Stimulated activated CD8-positive, alpha-beta memory T cell treated with anti-CD3 and anti-CD28 coated beads, Interleukin-4, amount 100 ng/mL, for 1 hour (primary cell): Measurements from ENCODE around the gene RBMX.

Source experiments
- DNase-seq, 2 donors: peaks; one replicate each; pipeline ENCODE4 v3.0.0-alpha.2; 2020; ENCODE audit warnings: low read depth in 2 of 2, low spot score in 1 of 2

Gene RBMX

DNA sequence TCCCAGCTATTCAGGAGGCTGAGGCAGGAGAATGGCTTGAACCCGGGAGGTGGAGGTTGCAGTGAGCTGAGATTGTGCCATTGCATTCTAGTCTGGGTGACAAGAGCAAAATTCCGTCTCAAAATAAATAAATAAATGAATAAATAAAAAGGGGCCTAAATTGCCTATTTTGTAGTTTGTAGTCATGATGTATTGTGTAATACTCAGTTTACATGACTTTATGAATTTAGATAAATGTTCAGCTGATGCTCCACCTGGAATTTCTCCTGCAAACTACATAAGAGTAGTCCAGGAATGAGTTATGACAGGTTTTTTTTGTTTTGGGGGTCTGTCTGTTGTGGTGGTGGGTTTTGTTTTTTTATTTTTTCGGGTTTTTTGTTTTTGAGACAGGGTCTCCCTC, 31.1 kb downstream of the RBMX start:
- DNase-seq: no peak

DNA sequence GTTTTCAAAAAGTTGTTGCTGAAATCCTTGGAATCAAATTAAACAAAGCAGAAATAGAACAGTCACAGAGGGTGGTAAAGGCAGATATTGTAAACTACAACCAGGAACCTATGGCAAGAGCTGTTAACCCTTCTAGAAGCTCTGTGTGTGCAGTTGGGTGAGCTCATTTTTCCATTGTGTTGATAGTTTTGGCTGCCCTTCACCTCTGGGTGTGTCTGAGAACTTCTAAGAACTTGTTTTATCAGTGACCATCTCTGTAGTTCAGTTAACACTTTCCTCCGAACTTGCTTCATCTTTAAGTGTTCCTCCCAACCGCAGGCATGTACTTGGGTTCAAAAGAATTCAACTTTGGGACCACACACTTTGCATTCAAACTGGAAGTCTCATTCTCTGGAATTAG, 32.7 kb downstream of the RBMX start:
- no peak for DNase-seq

DNA sequence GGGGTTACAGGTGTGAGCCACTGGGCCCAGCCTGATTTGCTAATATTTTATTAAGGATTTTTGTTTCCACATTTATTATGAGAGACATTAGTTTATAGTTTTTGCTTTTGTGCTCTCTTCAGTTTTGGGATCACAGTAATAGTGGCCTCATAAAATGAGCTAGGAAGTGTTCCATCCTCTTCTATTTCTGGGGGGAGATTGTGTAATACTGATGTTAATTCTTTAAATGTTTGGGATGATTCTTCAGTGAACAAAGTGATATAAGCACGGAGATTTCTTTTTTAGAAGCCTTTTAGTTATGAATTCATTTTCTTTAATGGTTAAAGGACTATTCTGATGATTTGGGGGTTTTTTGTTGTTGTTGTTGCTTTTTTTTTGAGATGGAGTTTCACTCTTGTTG, 41.3 kb downstream of the RBMX start:
- DNase-seq: no peak

DNA sequence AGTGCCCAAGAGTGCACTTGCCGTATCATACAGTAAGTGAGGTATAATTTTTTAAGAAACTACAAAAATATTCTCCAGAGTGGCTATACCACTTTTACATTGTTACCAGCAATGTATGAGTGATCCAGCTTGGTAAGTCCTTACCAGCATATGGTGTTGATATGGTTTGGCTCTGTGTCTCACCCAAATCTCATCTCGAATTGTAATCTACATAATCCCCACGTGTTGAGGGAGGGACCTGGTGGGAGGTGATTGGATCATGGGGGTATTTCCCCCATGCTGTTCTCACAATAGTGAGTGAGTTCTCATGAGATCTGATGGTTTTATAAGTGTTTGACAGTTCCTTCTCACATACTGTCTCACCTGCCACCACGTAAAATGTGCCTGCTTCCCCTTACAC, 44.8 kb downstream of the RBMX start:
- no peak for DNase-seq

GRCh38 chrX:136829413-136829812, 51.1 kb downstream of the RBMX start:
- no peak for DNase-seq

DNA sequence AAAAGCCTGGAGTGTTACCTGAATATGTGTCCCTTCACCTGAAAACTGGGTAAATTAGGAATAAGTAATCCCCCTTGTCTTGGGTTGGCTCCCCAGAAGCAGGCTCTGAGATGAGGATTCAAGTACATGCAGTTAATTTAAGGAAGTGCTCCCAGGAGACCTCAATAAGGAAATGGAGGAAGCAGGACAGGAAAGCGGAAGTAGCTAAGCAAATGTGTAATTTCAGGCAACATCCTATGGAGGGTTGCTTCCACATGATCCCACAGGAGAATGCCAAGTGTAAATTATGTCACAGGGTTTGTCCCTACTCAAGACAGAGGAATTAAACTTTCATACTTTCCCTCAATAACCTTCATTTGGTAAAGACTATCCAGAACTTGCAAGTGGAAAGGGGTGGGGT, 51.7 kb downstream of the RBMX start:
- no peak for DNase-seq

DNA sequence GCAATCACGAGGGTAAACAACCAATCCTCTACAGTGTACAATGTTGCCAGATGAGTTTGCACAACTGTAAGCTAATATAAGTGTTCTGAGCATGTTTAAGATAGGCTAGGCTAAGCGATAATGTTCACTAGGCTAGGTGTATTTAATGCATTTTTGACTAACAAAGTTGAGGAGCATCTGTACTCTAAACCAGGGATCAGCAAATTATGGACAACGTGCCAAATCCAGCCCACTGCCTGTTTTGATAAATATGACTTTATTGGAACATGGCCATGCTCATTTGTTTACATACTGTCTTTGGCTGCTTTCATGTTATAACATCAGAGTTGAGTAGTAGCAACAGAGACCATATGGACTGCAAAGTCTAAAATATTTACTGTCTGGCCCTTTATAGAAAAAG, 53.5 kb downstream of the RBMX start:
- no peak for DNase-seq

DNA sequence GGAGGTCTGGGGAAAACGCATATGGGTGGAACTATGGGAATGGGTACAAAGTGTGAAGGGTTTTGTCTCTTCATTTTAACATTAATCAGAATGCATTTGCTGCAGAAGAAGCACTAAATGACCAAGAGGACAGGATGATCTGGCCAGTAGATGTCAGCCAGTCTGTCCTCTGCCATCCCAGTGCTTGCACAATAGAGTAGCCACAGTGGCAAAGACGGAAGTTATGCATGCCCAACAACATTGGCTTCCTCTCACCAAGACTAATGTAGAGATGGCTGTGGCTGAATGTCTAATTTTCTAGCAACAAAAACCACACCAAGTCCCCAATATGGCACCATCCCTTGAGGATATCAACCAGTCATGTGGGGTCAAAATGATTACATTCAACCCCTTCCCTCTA, 54.8 kb downstream of the RBMX start:
- DNase-seq: no peak
